Stimulated activated CD4-positive, alpha-beta T cell treated with anti-CD3 and anti-CD28 coated beads, Interleukin-15, amount 100 ng/mL, for 48 hours (primary cell): ENCODE measurements around the gene FBXO5.
"Not testable (repeated sequence)": the region's sequence is repeated elsewhere in the genome, so short reads cannot be mapped to it uniquely, and the experiment has no call there.

Experiments used
- DNase-seq, 2 donors: peaks; one replicate each; pipeline ENCODE4 v3.0.0-alpha.2; 2020; ENCODE audit warnings: low read depth in 2 of 2

The FBXO5 gene

DNA sequence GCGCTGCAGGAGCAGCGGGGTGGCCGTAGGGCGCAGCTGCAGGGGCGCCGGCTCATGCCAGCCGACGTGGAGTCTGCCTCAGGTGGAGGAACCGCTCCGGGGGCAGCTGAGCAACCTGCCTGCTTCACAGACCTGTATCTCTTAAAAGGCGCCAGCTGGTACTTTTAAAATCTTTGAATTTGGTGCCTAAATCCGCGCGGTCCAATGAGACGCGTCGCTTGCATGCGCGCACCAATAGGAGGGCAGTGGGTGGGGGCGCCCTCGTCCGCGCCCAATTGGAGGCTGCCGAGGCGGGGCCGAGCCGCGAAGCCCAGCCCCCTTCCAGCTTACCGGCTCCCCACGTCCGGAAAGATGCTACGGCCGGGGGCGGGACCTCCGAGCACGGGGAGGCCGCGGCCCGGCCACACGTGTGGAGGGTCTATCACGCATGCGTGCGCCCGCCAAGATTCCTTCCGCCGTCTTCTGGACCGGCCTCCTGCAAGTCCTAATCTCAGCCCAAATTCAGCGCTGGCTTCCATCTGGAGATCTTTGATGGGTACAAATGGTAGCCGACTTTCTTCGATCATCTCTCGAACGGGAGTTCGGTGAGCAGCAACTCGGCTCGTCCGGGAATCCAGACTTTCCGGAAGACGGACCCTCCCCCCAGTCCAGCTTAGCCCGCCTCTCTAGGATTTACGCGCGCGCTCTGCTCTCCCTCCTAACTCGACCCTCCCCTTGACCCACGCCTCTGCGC is at the start of gene FBXO5:
FBXO5 (minus strand) TSS at position 138 of the 733 bp plus-strand sequence; CDS start at position 56, 82 bp downstream.
- DNase-seq: peak; percentile 96

DNA sequence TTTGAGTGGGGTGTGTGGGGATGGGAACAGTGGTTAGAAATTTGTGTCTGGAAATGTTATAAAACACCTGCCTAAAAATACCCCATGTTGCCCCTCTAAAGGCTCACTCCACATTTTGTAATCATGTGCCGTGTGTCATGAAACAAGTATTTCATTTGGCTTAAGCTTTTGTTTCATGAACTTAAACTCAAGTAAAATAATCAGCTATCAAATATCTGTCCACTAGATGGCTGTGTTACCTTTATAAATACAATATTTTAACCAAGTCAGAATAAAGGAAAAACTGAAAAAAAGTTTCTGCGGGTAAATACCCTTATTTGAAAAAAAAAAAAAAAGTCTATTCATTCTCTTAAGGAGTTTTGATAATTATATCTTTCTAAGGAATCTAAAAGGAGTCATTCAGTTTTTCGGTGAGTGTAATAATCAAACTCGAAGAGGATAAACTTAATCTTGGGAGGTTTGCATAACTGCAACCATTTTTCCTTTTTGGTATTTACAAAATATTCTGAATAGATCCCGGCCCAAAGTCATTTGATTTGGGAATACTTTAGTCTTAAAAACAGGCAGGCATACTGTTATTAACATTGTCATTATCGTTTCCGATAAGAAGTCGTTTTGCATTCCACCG is 49.5 kb upstream of the FBXO5 start:
- DNase-seq: no peak

DNA sequence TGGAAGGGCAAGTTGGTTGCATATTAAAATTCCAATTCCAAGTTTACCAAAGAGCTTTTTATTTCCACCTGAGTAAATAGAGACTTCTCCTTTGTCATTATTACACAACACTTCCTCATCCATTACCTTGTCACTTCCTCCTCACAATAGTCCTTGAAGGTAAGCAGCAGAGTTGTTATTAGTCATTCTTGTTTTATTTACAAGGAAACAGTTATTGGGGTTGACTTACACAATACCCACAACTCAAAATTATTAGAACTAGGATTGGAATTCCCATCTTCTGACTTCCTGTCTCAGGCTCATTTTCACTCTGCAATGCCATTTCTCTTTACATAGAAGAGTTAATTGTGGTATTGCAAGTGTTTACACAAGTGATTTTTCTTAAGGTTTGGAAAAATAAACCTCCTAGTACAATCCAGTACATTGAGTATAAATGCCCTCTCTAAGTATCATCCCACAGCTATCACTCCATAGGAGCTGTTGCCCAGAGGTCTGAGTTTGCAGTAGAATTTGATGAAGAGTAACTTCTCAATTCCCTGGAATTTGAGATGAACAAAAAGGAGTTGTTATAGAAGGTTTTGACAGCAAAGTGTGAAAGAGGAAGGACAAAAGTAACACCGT is 48.6 kb upstream of the FBXO5 start:
- no peak for DNase-seq

DNA sequence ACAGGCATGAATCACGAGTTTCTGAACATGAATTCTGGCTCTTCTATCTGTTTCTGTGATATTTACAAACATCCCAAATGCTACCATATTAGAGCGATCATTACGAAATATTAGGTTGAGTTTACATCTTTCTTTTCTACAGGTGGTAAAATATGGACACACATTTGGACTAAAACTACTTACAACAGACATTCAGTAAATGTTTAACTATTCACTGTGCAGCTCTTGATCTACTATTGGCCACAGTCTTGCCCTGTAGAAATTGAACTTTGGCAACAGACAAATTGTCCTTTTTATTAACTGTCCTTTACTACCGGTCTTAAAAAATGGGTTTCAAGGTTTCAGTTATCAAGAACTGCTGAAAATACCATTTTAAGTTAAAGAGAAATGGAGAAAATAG is 46.1 kb upstream of the FBXO5 start:
- no peak for DNase-seq

DNA sequence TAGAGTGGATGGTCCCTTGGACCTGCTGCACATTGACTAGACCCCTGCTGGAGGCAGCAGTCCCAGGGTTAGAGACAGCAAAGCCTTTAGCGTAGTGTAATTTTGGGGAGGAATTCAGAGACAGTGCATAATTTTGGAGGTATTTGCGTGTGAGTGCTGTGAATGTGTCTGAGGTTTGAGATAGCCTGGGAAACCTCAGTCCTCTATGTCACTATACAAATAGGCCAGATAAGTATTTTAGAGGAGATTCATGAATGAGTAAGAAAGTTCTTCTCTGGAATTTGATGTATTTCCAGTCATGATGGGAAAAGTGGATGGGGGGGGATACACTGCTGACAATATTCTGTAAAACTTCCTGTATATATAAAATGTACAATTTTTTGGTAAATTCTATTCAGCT is 45.4 kb upstream of the FBXO5 start:
- DNase-seq: no peak

DNA sequence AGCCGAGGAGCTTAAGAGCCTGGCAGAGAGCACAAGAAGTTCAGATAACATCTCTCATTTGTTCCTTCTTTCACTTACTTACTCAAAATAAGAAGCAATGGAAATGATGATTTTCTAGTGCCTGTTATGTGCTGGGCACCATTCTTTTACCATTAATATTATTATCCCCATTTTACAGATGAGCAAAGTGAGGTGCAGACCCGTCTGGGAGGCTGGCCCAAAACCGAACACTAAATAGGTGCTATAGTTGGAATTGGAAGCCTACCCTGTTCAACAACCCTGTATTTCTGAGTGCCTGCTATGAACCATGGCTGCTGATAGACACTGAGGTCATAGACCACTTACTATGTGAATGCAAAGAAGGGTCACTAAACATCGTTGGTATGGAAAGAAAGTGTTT is 44.6 kb upstream of the FBXO5 start:
- DNase-seq: no peak

DNA sequence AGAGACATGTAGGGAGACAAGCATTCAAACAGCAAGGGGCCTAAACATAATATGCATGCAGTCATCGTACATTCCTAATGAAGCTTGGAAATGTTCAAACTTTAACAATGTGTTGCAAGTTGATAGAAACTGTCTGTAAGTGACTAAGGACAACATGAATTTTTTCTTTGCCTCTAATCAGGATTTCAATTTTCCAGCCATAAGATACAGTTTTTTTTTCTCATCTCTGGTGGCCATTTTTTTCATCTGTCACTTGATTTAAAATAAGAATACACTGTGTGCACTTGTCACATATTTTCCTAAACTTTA is 41.8 kb upstream of the FBXO5 start:
- no peak for DNase-seq

DNA sequence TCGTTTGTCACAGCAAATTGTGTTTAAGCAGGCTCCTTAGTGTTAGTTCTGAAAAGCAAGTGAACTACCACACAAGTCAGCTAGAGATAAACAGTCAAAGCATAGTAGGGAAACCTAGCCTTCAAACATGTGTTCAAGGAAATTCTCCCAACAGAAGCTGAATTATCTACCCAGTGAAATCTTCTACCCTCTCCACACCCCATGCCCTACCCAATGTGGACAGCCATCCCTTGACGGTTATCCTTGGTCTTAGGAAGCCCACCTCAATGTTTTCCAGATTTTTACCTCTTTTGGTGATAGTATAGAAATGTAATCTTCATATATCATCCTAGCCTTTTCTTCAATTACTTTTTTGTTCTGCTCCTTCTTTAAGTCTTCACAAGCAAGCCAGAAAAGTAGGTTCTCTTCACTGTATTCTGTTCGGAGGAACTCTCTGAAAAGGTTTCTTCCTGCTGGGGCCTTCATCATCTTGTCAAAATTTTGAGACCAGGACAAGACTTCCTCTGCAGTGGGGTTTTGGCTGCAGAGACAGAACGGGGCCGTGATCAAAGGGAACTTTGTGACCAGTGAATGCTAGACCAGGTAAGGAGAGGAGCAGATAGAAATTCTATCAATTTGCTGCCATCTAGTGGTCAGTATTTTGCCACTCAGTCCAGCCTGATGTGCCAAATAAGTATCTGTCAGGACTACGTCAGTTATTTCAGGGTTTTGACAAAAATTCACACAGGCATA is 41.3 kb upstream of the FBXO5 start:
- peak in 1 of 2 donors; percentile 10 for DNase-seq

- no peak for DNase-seq
Observed at GRCh38 chr6:153018355-153018754, 35.5 kb upstream of the FBXO5 start.

GRCh38 chr6:153016846-153017245 is 34.0 kb upstream of the FBXO5 start:
- no peak for DNase-seq

- no peak for DNase-seq
Observed at GRCh38 chr6:153015094-153015640, 32.3 kb upstream of the FBXO5 start.

GRCh38 chr6:153013438-153013837 is 30.6 kb upstream of the FBXO5 start:
- no peak for DNase-seq

GRCh38 chr6:153012856-153013255 is 30.0 kb upstream of the FBXO5 start:
- no peak for DNase-seq

GRCh38 chr6:153003366-153003690 is 20.5 kb upstream of the FBXO5 start:
- DNase-seq: no peak

GRCh38 chr6:153002613-153003365 is 19.9 kb upstream of the FBXO5 start, which contains the start of gene MTRF1L:
Gene MTRF1L, minus strand, starts transcription at chr6:153002709. Its CDS starts 24 bp downstream, at chr6:153002685.
- peak; percentile 84 to 85 for DNase-seq

GRCh38 chr6:153001767-153002612 is 19.1 kb upstream of the FBXO5 start:
- peak in 1 of 2 donors; percentile 5 for DNase-seq

DNA sequence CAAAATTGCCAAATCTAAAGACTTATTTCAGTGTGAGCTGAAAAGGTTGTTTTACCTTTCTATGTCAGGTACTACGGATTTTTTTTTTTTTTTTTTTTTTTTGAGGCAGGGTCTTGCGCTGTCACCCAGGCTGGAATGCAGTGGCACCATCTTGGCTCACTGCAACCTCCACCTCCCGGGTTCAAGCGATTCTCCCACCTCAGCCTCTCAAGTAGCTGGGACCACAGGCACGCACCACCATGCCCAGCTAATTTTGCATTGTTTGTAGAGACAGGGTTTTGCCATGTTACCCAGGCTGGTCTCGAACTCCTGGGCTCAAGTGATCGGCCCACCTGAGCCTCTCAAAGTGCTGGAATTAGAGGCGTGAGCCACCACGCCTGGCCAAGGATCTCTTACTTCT is 17.9 kb upstream of the FBXO5 start:
- DNase-seq: not testable (repeated sequence)

DNA sequence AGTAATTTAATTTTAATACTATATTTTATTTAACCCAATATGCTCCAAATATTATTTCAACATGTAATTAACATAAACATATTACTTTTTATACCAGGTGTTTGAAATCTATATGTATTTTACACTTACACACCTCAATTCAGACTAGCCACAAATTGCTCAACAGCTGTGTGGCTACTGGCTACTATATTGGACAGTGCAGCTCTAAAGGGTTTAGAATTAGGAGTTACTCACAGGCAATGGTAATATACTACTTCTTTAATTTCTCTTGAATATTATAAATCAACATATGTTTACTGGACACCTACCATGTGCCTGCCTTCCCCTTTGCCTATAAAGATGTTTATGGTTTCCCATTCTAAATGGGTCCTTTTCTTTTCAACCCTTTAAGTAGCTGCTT is 17.4 kb upstream of the FBXO5 start:
- no peak for DNase-seq

- DNase-seq: not testable (repeated sequence)
Observed at GRCh38 chr6:152999538-152999937, 16.7 kb upstream of the FBXO5 start.

GRCh38 chr6:152993847-152994246 is 11.0 kb upstream of the FBXO5 start:
- DNase-seq: no peak

DNA sequence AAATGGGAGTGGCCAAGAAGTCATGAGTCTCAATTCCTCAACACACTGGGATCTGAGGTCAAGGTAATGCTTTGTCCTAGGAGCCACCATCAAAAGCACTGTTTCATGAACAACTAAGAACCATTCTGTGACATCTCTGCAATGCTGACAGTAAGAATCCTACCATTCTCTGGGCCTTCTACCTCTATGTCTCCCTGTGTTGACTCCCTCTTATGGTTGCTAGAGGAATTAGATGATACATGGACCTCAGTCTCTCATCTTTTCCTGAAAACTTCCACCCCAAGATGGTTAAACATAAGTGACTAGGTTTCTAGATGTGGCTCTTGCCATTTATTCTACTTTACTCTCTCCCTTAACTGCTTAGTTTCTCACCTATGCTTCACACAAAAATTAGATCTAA is 10.6 kb upstream of the FBXO5 start:
- no peak for DNase-seq
